DMS53 treated with DMSO at 0.1 percent for 48 hours (cell line): ENCODE measurements around the gene FIS1.

Source experiments
- DNase-seq: peaks from one replicate; lab custom pipeline; 2025; ENCODE audit not compliant: unreplicated experiment; lab: John Stamatoyannopoulos, UW

Gene FIS1

DNA sequence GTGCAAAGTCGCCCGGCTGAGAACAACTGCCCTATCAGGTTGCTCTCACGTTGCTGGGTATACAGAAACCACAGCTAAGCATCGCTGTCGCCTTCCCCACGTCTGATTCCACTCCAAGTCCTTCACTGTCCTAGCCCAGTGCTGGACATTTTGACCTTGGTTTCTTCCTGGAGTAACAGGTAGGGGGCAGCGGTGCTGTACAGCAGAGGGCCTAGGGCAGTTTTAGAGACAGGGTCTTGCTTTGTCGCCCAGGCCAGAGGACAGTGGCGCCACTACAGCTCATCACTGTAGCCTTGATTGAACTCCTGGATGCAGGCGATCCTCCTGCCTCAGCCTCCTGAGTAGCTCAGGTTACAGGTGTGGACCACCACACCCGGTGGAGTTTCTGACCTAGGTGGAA is 9.8 kb downstream of the FIS1 start:
- DNase-seq: no peak

DNA sequence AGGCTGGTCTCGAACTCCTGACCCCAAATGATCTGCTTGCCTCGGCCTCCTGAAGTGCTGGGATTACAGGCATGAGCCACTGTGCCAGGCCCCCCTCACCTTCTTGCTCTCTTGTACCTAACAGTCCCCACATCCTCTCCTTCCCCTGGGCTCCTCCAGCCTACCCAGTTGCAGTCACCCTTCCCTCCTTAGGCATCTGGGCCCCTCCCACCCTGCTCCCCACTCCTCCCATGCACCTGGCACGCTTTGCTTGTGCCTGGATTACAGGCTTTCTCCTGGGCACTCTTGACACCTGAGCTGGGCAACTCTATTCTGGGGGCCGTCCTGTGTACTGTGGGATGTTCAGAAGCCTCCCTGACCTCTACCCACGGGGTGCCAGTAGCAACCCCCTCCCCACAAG is 10.2 kb downstream of the FIS1 start:
- no peak for DNase-seq

DNA sequence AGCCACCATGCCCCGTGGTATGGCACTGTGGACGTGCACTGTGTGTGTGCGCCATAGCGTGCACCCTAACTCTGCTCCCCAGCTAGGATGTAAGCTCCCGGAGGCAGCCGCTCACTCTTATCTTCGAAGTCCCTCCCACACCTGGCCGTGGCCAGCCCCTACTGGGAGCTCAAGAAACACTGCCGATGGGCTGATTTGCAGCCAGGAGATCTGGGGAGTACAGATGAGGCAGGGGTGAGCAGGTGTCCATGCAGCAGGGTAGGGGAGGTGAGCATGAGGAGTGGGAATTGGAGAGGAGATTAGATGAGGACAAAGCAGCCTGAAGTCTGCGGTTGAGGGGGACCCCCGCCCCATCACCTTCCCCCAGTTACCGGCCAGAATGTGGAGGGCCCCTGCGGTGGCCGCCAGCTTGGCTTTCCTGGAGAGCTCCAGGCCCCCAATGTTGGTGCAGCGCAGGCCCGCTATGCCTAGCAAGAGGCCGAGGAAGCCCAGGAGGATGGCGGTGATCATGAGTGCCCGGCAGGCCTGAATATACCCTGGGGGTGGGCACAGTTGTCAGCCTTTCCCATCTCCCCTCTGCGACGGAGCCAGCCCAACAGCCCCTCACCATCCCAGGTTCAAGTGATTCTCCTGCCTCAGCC is 10.9 kb downstream of the FIS1 start:
- no peak for DNase-seq

DNA sequence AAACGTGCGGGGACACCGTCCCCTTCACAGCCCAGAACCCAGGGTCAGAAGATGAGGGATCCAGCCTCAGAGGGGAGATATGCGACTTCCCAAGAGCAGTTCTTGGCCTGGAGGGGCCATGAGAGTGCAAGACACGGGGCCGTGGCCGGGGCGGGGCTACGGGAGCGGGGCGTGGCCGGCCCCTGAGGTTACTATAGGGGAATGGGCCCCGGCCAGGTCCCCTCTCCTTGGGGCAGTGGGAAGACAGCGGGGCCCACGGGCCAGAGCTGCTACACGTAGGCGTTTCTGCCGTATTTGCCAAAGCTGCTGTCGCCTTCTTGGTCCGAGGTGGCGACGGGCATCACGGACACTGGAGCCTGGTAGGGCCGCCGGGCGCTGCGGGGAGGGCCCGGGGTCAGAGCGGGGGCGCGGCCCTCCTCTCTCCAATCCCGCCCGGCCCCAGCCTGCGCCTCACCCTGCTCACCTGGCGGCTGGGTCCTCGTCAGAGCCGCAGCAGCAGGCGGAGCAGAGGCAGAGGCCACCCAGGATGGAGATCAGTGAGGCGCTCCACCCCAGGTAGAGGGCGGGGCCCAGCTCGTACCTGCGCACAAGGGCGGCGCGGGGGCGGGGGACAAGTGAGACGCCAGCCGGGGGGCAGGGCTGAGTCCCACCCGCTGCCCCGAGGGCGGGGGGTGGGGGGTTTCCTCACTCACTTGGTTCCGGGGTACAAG is 12.6 kb downstream of the FIS1 start:
- DNase-seq: peak; percentile 84

DNA sequence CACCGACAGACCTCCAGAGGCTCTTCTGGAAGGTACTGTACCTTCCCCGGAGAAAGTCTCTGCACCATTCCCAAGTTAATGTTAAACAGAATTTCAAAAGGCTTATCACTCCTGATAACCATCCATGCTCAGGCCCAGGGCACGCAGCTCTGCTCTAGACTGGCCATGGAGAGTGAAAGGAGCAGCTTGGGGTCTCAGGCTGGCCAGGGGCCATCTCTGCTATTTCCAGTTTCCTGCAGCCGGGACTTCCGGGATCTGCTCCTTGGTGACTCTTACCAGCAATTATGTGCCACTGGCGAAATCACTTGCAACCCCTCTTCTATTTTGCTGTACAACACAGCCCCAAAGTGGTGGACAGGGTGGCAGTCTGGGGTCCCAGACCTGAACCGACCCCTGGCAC is 13.2 kb downstream of the FIS1 start:
- DNase-seq: no peak

DNA sequence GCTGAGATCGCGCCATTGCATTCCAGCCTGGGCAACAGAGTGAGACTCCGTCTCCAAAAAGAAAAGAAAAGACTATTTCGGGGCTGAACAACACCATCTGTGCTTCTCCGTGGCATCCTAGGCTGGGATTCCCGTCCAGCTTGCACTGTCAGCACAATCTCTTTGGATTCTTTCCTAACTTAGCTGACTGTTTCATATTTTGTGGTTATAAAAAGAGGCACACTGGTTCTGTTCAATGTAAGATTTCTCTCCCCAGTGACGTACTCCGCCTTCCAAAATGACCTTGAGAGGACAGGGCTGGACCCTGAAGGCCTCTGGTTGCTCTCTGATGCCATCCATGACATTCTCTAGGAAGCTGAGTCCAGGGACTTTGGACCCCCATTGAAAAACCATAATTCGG is 18.2 kb downstream of the FIS1 start:
- DNase-seq: no peak

DNA sequence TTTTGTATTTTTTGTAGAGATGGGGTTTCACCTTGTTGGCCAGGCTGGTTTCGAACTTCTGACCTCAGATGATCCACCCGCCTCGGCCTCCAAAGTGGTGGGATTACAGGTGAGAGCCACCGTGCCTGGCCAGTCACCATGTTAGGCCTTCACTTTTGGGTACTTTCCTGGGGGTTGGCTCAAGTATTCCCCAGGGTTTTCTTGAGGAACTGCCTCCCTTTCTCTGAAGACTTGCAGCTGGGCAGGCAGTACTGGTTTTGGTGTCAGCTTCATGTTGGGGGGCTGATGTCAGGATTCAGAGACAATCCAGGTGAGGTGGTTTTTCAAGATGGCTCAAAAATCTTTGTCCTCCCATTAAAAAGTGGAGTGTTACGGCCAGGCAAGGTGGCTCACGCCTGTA is 19.2 kb downstream of the FIS1 start:
- DNase-seq: no peak

DNA sequence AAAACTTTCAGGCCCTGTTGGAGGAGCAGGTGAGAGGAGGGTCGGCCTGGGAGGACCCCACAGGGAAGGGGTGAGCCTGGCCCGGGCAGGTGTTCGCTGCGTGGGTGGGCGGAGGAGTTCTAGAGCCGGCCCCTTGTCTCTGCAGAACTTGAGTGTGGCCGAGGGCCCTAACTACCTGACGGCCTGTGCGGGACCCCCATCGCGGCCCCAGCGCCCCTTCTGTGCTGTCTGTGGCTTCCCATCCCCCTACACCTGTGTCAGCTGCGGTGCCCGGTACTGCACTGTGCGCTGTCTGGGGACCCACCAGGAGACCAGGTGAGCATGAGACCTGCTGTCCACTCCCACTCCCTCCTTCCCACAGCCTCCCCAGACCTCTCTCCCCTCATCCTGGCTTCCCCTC is 21.4 kb downstream of the FIS1 start:
- DNase-seq: no peak

DNA sequence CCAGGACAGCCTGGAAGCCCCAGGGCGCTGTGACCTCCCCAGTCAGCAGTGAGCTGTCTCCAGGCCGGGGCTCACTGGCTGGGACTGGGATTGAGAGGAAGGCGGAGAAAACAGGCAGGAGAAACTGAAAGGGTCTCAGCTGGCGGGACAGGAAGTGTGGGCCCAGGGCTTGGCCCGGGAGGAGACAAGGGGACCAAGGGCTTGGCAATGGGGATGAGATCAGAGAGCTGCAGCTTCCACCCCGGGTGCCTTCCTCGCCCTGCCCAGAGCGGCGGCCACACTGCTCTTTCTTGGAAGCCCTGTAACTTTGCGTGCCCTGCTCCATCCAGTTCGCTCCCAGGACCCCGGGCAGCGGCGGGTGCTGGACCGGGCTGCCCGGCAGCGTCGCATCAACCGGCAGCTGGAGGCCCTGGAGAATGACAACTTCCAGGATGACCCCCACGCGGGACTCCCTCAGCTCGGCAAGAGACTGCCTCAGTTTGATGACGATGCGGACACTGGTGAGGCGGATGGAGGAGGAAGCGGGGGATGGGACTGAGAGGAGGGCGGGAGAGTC is 22.5 kb downstream of the FIS1 start:
- no peak for DNase-seq

DNA sequence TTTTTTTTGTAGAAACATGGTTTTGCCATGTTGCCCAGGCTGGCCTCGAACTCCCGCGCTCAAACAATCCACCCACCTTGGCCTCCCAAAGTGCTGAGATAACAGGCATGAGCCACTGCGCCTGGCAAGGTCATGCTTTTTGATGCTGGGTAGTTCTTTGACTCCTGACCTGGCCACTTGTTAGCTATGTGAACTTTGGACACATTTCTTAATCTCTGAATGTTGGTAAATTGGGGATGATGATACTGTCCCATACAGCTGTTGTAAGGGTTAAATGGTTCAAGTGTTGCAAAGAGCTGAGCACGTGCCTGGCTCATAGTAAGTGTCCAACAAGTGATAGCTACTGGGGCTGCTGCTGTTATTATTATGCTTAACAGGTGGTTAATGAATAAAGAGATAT is 24.6 kb downstream of the FIS1 start:
- no peak for DNase-seq

DNA sequence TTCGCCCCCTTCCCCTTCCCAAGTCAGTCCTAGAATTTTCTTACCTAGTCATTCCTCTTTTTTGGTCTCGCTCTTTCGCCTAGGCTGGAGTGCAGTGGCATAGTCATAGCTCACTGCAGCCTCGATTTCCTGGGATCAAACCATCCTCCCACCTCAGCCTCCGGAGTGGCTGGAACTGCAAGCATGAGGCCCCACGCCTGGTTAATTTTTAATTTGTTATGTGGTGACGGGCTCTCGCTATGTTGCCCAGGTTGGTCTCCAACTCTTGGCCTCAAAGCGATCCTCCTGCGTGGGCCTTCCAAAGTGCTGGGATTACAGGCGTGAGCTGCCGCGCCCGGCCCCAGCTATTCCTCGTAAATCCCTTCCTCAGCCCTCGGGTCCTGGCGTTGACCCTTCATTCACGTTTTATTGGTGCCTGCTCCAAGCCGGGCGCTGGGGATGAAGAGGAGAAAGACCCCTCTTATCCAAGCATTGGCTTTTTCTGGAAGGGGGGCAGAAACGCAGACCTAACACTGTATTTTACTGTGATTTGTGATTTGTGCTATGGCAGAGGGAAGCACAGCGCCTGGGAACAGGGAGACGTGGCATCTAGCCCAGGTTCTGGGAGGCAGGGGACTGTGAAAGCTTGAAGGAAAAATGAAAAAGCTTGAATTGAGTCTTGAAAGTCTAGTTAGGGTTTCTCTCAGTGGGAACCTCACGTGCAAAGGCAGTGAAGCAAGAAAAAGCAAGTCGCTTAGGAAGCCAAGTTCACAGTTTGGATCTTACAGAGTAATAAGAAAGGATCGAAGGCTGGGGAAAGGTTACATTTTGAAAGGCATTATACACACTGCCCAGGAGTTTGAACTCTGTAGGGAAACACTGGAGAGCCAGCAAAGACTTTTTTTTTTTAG is 26.4 kb downstream of the FIS1 start:
- DNase-seq: no peak

DNA sequence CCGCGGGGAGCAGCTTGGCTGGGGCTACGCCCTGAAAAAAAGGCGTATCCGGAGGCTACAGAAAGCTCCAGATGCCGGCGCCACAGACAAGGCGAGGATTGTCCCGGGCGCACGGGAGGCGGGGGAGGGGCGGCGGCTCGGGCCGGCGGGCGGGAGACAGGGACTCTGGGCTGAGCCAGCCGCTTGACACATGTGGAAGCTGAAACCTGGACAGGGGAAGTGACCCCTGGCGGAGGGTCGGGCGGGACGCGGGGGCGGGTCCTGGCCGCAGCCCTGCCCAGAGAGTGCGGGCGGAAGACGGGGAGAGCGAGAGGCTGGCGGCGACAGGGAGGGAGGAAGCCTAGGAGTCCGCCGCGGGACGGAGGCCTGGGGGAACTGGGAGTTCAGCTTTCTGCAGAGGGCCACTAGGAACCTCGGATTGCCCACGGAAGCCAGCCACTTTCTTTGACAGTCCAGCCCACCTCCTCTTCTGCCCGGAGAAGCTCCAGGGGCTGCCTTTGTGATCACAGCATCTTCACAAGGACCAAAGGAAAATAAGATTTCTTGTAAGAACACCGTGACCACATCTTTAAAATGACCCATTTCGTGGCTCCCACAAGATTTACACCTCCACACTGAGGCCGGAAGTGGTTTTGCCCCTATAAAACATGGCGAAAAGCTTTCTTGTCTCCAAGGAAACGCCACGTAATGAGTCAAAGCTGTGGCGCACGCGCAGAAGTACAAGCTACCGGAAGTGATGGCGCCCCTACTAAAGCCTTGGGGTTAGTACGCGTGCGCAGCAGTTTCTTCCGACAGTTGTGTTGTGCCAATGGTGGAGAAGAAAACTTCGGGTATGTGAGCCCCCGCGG is 27.3 kb downstream of the FIS1 start, which contains the start of the genes PLOD3 and ZNHIT1:
Gene PLOD3 (minus strand): TSS at position 194 of the 848 bp plus-strand sequence. CDS start 307 bp downstream, outside the sequence.
Gene ZNHIT1 (plus strand): TSS at position 778 of the 848 bp plus-strand sequence. CDS start 31 bp downstream, at position 809.
- peak; percentile 99 for DNase-seq

DNA sequence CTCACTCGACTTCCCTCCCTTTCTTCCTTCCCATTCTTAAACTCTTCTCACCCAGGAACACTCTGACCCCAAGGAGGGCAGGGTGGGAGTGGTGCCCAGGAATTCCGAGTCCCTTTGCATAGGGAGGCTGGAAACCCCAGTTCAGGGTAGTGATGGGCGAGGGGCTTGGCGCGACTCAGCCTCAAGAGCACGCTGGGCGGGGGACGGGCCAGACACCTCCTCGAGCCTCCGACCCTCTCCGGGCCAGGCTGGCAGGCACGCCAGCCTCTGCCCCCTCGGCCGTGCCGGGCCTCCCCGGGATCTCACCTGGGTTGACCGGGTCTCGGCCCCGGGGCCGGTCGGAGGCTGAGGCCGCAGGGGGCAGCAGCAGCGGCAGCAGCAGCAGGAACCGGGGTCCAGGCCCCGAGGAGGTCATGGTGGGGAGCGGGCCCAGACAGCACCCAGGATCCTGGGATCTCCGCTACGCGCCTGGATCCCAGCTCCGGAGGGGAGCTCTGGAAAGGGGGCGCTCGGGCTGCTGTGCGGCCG is 28.0 kb downstream of the FIS1 start:
- DNase-seq: no peak

DNA sequence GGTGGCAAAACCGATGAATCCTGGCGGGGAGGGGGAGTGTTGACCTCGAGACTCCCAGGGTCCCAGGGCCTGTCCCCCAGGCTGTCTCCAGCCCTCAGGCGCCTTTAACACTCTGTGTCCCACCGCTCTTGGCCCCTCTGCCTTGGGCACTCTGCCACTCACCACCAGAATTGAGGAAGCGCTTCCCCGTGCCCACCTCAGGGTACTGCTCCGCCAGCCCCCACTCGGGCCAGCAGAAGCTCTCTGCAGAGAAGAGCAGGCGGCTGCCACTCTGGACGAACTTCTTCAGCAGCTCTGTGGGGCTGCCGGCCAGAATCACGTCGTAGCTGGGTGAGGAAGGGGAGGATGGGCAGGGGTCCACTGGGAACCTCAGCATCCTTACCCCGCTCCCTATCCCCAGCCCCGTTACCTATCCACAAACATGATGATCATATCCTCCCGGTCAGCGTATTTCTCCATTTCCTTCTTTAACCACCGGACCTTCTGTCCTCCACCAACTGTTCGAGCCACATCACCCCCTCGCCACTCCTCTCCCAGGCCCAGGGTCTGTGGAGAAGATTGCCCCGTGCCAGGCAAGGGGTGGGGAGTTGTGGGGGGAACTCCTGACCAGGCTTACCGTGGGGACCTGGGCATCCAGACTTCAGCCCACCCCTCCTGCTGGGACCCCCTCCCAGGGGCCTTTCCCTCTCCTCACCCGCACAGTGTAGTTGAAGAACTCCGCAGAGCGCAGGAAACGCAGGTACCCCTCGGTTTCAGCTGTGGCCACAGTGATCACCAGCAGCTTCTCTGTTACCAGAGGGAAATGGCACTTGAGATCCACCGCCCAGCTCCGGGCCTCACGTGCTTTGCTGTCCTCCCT is 28.7 kb downstream of the FIS1 start:
- DNase-seq: peak; percentile 14

DNA sequence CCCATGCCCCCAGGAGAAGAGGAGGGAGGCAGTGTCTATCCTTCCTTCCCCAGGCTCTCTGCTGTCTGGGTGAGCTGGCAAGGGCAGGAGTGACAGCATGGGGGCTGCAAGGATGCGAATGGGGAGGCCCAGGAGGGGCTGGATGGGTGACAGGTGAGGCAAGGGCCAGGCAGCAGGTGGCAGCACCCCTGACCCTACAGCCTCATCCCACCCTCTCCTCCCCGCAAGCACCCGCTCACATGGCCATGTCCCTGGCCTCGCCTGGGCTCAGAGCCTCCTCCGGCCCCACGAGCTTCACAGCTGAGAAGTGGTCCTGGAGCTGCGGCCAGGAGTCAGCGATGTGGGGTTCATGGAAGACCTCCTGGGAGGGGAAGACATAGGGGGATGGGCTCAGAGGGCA is 32.9 kb downstream of the FIS1 start:
- no peak for DNase-seq

DNA sequence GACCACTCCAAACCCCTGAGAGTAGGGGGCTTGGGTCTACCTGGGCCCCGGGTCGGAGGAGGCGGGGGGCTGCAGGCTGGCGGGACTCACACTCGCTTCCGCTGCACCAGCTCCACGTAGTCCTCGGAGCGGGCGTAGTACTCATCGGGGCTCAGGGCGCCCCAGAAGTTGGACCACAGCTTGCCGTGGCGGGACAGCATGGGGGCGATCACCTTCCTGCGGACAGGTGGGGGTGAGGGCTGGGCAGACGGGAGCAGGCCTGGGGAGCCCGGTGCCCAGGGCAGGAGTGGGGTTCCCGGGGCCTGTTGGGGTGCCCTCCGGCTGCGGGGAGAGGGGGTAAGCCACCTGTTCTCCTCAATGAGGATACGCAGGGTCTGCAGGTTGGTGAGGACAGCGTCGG is 33.4 kb downstream of the FIS1 start:
- DNase-seq: no peak

DNA sequence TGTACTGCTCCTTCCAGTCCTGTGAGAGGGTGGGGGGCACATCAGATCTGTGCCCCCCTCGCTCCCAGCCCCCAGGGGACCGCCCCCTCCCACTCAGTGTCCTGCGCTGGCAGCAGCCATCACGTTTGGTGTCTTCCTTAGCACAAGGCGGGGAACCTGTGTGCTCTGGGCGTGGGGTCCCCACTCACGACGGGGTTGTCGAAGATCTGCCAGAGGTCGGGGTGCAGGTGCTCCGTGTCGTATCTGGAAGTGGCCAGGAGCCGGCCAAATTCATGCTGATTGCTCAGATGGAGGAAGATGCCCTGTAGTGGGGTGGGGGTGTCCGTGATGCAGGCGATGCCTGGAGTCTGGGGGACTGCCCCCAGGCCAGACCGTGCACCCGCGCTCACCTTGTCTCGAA is 34.7 kb downstream of the FIS1 start:
- DNase-seq: no peak

DNA sequence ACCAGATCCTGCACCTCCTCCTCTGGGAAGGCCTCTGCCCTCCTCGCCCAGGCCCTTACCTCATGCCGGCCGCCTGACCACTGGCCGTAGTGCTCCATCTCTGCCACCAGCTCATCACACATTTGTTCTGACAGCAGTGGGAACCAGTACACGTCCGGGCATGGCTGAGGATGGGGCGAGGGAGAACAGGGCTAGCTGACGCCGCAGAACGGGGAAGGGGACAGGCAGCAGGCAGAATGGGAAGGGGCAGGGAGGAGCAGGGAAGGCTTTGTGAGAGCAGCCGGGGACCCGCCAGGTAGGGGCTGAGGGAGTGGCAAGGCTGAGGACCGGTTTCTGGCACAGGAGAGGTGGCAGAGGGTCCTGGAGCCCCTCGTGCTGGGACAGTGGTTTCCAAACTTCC is 36.1 kb downstream of the FIS1 start:
- no peak for DNase-seq

DNA sequence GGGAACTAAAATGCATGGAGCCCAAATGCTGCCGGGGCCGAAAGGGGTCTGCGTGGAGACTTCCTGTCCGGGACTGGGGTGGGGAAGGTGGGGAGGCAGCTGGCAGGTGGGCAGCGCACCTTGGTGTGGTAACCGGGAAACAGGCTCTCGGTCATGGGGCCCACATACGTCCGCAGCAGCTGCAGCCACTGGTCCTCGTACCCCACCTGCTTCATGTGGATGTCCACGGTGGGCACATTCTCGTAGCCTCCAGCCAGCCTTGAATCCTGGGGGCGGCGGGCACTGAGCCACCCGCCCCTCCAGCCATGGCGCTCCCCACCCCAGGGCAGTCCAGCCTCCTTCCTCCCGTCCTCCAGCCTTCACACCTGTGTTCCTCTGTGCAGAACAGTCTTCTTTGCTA is 37.4 kb downstream of the FIS1 start:
- DNase-seq: no peak
